IPS-18a (cell line): ENCODE measurements around the gene STXBP2.

Experiments
- H3K27ac ChIP-seq: one replicate; pipeline ENCODE4 v1.5.1; 2013; ENCODE audit warnings: low read length
- H3K27me3 ChIP-seq: one replicate; pipeline ENCODE4 v1.6.1; 2013; ENCODE audit warnings: mild to moderate bottlenecking, low read length; ENCODE audit not compliant: control insufficient read depth, insufficient read depth
- H3K36me3 ChIP-seq: one replicate; pipeline ENCODE4 v1.6.1; 2013; ENCODE audit warnings: low read depth, low read length; ENCODE audit not compliant: control insufficient read depth
- H3K4me1 ChIP-seq: one replicate; pipeline ENCODE4 v1.6.1; 2013; ENCODE audit warnings: low read depth, low read length; ENCODE audit not compliant: control insufficient read depth
- H3K4me3 ChIP-seq: one replicate; pipeline ENCODE4 v1.5.1; 2013; ENCODE audit warnings: low read length
- H3K9ac ChIP-seq: one replicate; pipeline ENCODE4 v1.6.1; 2013; ENCODE audit warnings: mild to moderate bottlenecking, low read length, moderate library complexity
- H3K9me3 ChIP-seq: one replicate; pipeline ENCODE4 v1.6.1; 2013; ENCODE audit warnings: low read depth, low read length; ENCODE audit not compliant: control insufficient read depth

Gene STXBP2

GRCh38 chr19:7628589-7629311, 8.2 kb upstream of the STXBP2 start:
- Histone ChIP-seq H3K4me1 (peaks cover 4% of the 10 kb centered on the region), H3K27me3 (no peaks in the 10 kb centered on the region), H3K9me3 (no peaks in the 10 kb centered on the region), H3K36me3 (peaks cover 5% of the 10 kb centered on the region), H3K9ac (peak overlapping the region; percentile 97), H3K4me3 (peak overlapping the region; percentile 90), H3K27ac (peak overlapping the region; percentile 26)

DNA sequence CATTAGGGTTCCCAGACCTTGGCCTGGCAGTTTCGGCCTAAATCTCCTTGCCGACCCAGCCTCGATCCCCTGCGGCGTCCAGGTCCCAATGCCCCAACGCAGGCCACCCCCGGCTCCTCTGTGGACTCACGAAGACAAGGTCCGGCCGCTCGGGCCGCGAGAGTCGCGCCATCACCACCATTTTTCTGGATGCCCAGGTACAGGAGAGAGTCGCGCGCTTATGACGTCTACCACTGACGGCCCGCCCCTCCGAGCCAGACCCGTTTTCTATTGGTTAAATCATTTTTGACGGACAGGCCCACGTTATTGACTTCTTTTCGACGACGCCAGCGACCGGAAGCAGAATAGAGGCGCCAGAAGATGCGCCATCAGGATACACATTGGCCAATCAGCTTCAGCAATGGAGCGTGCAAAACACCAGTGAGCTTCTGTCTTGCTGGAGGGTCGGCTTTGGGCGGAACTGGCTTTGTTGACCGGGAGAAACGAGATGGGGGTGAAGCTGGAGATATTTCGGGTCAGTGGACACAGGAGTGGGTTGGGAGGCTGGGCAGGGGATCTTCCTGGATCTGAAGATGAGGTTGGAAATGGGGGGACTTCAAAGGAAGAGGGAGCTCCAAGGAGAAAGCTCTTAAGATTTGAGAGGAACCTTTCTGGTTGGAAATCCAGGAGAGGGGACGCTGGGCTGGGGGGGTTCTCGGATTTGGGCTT, 7.4 kb upstream of the STXBP2 start, which contains the start of the genes PET100 and XAB2:
Gene PET100, plus strand, starts transcription at position 447 of the 708 bp plus-strand sequence. Its CDS starts 41 bp downstream, at position 488.
Gene XAB2, minus strand, starts transcription at position 199 of the 708 bp plus-strand sequence. Its CDS starts 18 bp downstream, at position 181.
- peaks cover 4% of the 10 kb centered on the region for H3K27me3 ChIP-seq
- peak within 1 kb of the TSS; percentile 90 for H3K4me3 ChIP-seq
- H3K27ac ChIP-seq: peak within 1 kb of the TSS; percentile 84
- H3K9ac ChIP-seq: peak within 1 kb of the TSS; percentile 97
- H3K4me1 ChIP-seq: peaks cover 4% of the 10 kb centered on the region
- peaks cover 5% of the 10 kb centered on the region for H3K36me3 ChIP-seq
- no peaks in the 10 kb centered on the region for H3K9me3 ChIP-seq

GRCh38 chr19:7631577-7631976, 5.3 kb upstream of the STXBP2 start:
- Histone ChIP-seq H3K4me3 (no peak overlapping the region), H3K9me3 (no peaks in the 10 kb centered on the region), H3K27me3 (peaks cover 25% of the 10 kb centered on the region), H3K9ac (no peak overlapping the region), H3K4me1 (peaks cover 4% of the 10 kb centered on the region), H3K36me3 (peaks cover 5% of the 10 kb centered on the region), H3K27ac (no peak overlapping the region)

GRCh38 chr19:7632340-7633203, 4.3 kb upstream of the STXBP2 start:
- peaks cover 27% of the 10 kb centered on the region for H3K27me3 ChIP-seq
- no peak overlapping the region for H3K4me3 ChIP-seq
- peaks cover 4% of the 10 kb centered on the region for H3K4me1 ChIP-seq
- H3K9me3 ChIP-seq: no peaks in the 10 kb centered on the region
- no peak overlapping the region for H3K9ac ChIP-seq
- H3K27ac ChIP-seq: no peak overlapping the region
- H3K36me3 ChIP-seq: peaks cover 5% of the 10 kb centered on the region

- Histone ChIP-seq H3K27me3 (peaks cover 27% of the 10 kb centered on the region), H3K9me3 (no peaks in the 10 kb centered on the region), H3K4me3 (no peak within 1 kb of the TSS), H3K9ac (no peak within 1 kb of the TSS), H3K36me3 (peaks cover 5% of the 10 kb centered on the region), H3K4me1 (peaks cover 4% of the 10 kb centered on the region), H3K27ac (no peak within 1 kb of the TSS)
Observed at GRCh38 chr19:7633698-7634097, 3.2 kb upstream of the STXBP2 start, which contains the start of gene PCP2. Gene PCP2, minus strand, starts transcription at chr19:7633719. Its CDS starts 262 bp downstream, at chr19:7633457.

DNA sequence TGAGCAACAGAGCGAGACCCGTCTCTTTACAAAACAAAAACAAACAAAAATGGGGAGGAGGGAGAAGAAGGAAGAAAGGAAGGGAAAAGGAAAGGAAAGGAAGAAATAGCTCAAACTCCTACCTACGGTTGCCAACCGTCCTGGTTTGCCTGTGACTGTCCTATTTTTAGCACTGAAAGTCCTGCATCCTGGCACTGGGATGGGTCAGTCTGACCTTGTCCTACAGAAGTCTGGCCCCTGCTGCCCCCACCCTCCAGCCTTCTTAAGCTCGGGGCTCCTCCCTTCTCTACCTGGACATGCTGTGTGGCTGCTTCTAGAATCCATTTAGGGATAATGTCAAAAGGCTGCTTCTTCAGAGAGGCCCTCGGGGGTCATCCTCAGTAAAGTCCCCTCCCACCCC, 1.2 kb upstream of the STXBP2 start:
- H3K27ac ChIP-seq: no peak overlapping the region
- H3K27me3 ChIP-seq: peaks cover 27% of the 10 kb centered on the region
- peaks cover 5% of the 10 kb centered on the region for H3K36me3 ChIP-seq
- no peak overlapping the region for H3K9ac ChIP-seq
- H3K4me1 ChIP-seq: no peaks in the 10 kb centered on the region
- H3K9me3 ChIP-seq: no peaks in the 10 kb centered on the region
- H3K4me3 ChIP-seq: no peak overlapping the region

- H3K27ac ChIP-seq: no peak overlapping the region
- H3K4me1 ChIP-seq: no peaks in the 10 kb centered on the region
Observed at GRCh38 chr19:7636317-7636690, 606 bp upstream of the STXBP2 start.

DNA sequence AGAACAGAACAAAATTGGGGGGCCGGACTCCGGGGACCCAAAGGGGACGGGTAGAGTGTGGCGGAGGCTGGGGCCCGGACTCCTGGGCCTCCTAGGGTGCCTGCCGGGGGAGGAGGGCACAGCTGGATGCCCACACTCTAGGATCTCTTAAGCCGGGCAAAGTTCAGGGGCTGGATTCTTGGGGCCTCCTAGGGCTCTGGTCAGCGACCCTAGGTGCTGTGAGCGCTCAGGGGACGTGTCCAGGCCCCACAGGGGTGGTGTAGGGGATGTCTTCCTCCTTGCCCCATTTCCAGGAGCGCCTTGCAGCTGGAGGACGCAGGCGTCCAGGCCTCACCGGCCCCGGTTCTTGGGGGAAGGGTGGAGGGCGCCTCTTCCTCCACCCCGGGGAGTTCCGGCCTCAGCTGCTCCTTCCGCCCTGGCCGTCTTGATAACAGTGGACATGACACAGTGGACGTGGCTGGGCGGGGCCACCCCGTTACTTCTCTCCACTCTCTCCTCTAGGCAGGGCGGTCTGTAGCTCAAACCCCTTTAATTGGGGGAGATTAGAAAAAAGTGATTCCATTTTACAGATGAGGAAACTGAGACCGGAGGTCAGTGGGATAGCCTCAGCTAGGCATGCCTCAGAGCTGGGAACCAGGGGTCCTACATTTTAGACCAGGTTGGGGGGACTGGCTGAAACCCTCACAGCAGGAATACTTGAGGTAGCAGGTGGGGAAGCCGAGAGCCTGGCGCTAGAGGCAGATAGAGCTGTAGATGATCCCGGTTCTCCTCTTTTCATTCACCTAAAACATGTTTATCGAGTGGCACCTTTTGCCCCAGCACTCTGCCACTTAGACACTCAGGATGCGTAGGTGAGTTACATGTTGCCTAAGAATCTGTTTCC, 705 bp downstream of the STXBP2 start:
- Histone ChIP-seq H3K36me3 (no peaks in the 10 kb centered on the region), H3K4me1 (no peaks in the 10 kb centered on the region), H3K27ac (no peak overlapping the region), H3K9ac (peak overlapping the region; percentile 30), H3K4me3 (peak overlapping the region; percentile 62), H3K27me3 (peaks cover 27% of the 10 kb centered on the region), H3K9me3 (no peaks in the 10 kb centered on the region)

More at GRCh38 chr19:7636317-7636690, 606 bp upstream of the STXBP2 start:
- peaks cover 27% of the 10 kb centered on the region for H3K27me3 ChIP-seq
- H3K4me3 ChIP-seq: peak overlapping the region; percentile 62
- H3K9ac ChIP-seq: no peak overlapping the region
- peaks cover 5% of the 10 kb centered on the region for H3K36me3 ChIP-seq
- H3K9me3 ChIP-seq: no peaks in the 10 kb centered on the region

GRCh38 chr19:7638802-7639465, 2.0 kb downstream of the STXBP2 start:
- Histone ChIP-seq H3K9ac (no peak overlapping the region), H3K36me3 (no peaks in the 10 kb centered on the region), H3K4me1 (no peaks in the 10 kb centered on the region), H3K4me3 (no peak overlapping the region), H3K9me3 (no peaks in the 10 kb centered on the region), H3K27ac (no peak overlapping the region), H3K27me3 (peaks cover 26% of the 10 kb centered on the region)

DNA sequence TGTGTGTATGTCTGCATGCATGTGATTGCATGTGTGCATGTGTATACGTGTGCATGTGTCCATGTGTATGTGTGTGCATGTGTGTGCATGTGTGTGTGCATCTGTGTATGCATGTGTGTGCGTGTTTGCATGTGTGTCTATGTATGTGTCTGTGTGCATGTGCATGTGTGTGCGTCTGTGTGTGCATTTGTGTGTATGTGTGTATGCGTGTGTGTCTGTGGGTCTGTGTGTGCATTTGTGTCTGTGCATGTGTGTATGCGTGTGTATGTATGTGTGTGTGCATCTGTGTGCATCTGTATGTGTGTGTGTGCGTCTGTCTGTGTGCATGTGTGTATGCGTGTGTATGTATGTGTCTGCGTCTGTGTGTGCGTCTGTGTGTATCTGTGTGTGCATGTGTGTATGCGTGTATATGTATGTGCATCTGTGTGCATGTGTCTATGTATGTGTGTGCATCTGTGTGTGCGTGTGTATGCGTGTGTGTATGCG, 3.0 kb downstream of the STXBP2 start:
- no peak overlapping the region for H3K4me3 ChIP-seq
- H3K4me1 ChIP-seq: no peaks in the 10 kb centered on the region
- no peaks in the 10 kb centered on the region for H3K36me3 ChIP-seq
- no peaks in the 10 kb centered on the region for H3K9me3 ChIP-seq
- H3K27me3 ChIP-seq: peaks cover 19% of the 10 kb centered on the region
- H3K27ac ChIP-seq: no peak overlapping the region
- no peak overlapping the region for H3K9ac ChIP-seq
